Large intestine (tissue), 3 donors: ENCODE data around the gene CBL. TPM values are rescaled to one million over a fixed set of nuclear protein-coding genes. Genes with fewer than 3 reads are reported as not detected.
"Not testable (repeated sequence)": the region's sequence is repeated elsewhere in the genome, so short reads cannot be mapped to it uniquely, and the experiment has no call there.

Source experiments
- DNase-seq, 2 donors: peaks; one replicate each; pipeline versions ENCODE4 v3.0.0 to v3.0.0-alpha.2; 2013
- H3K27ac ChIP-seq: one replicate; pipeline ENCODE4 v1.5.1; 2013; ENCODE audit warnings: low read length
- H3K27me3 ChIP-seq: 2 replicates; pipeline ENCODE4 v1.6.1; 2013; ENCODE audit warnings: low read length; ENCODE audit not compliant: control insufficient read depth, insufficient read depth
- H3K36me3 ChIP-seq: 2 replicates; pipeline ENCODE4 v1.6.1; 2013; ENCODE audit warnings: low read length; ENCODE audit not compliant: control insufficient read depth, insufficient read depth
- H3K4me1 ChIP-seq: one replicate; pipeline ENCODE4 v1.6.1; 2013; ENCODE audit warnings: low read length; ENCODE audit not compliant: control insufficient read depth, insufficient read depth
- H3K4me3 ChIP-seq: one replicate; pipeline ENCODE4 v1.5.1; 2013; ENCODE audit warnings: low read length
- H3K9me3 ChIP-seq: one replicate; pipeline ENCODE4 v1.6.1; 2013; ENCODE audit warnings: mild to moderate bottlenecking, low read depth, low read length, moderate library complexity; ENCODE audit not compliant: control insufficient read depth
- WGBS: methylation state at CpG from one replicate; pipeline ENCODE4 v1.1.5; 2013; ENCODE audit warnings: low lambda C conversion rate; ENCODE audit not compliant: insufficient coverage; 5-methylcytosine and 5-hydroxymethylcytosine counted together
- polyA plus RNA-seq: library from polyadenylated mRNA; unstranded; fragments of 120-200 nt; gene quantifications from one replicate; pipeline ENCODE4 v1.2.1, GENCODE V29; 2013

The CBL gene
- polyA plus RNA-seq, 1 donor: 12.7 TPM

DNA sequence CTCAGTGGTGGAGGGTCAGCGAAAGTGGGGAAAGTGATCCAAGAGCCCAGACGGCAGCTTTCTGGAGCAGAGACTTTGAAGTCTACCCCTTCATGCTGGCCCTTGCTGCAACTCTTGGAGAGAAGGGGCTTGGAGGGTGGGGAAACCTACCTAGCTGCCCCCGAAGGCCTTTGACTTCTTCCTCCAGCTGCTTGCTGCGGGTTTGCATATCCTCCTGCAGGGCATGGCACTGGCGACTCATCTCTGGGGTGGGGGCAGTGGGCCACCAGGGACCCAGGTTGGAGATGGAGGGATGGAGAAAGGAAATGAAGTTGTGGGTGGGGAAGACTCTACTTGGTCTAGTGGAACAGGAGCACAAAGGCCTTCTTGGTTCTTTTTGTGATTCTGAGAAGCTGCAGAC lies 13.1 kb upstream of the CBL start:
- H3K4me3 ChIP-seq: no peak overlapping the region

DNA sequence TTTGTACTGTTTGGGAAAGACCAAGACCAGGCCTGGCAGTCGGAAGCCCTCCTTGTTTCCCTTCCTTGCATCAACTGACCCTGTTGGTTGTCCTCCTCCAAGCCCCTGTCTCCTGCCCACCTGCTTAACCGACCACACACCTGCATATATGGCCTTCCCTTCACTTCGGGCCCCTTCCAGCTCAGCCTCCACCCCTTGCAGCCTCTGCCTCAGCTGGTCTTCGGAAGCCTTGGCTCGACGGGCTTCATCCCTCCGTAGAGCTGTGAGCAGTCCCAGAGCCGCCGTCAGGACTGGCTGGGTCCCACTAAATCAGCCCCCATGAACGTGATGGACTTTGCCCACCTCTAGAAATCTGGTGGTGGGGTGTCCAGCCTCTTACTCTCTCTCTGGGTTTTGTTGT lies 12.5 kb upstream of the CBL start:
- peaks cover 12% of the 10 kb centered on the region for H3K4me1 ChIP-seq

More for the DNA sequence above, 13.1 kb upstream of the CBL start:
- Histone ChIP-seq H3K36me3 (peaks cover 3% of the 10 kb centered on the region), H3K27me3 (no peaks in the 10 kb centered on the region), H3K9me3 (no peaks in the 10 kb centered on the region), H3K4me1 (peaks cover 14% of the 10 kb centered on the region), H3K27ac (no peak overlapping the region)
- DNase-seq: no peak
- no CpG with 5 or more reads among the region's 5 CpGs for WGBS

DNA sequence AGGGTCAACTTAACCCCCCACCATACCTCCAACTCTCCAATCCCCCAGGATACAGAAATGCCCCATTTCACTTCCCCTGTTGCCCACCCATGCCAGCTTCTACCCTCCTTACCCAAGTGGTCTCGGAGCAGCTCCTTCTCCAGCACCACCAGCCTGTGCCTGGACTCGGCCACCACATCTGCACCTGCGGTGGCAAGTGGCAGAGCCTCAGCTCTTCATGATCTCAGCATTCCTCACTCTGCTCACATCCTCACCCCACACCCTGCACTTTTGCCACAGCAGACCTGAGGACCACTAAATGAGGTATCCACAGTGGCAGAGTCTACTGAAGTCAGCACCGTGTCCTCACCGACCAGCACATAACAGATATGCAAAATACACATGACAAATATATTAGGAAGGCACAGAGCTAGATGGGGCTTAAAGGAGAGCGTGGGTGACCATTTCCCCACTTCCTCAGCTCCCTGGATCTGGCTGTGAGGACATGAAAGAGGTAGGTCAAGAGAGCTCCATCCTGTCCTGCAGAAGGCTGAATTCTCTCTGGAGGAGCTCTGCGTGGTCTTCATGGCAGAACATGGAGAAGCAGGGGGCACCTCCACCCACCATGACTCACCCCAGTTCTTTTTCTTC lies 11.2 kb upstream of the CBL start:
- H3K4me1 ChIP-seq: no peaks in the 10 kb centered on the region
- no peak for DNase-seq
- H3K27ac ChIP-seq: no peak overlapping the region
- no peaks in the 10 kb centered on the region for H3K9me3 ChIP-seq
- H3K27me3 ChIP-seq: no peaks in the 10 kb centered on the region
- no CpG with 5 or more reads among the region's 7 CpGs for WGBS
- peaks cover 3% of the 10 kb centered on the region for H3K36me3 ChIP-seq
- no peak overlapping the region for H3K4me3 ChIP-seq

More for the DNA sequence above, 12.5 kb upstream of the CBL start:
- Histone ChIP-seq H3K36me3 (peaks cover 3% of the 10 kb centered on the region), H3K27ac (no peak overlapping the region), H3K4me3 (no peak overlapping the region), H3K9me3 (no peaks in the 10 kb centered on the region), H3K27me3 (no peaks in the 10 kb centered on the region)
- no CpG with 5 or more reads among the region's 10 CpGs for WGBS
- DNase-seq: no peak

DNA sequence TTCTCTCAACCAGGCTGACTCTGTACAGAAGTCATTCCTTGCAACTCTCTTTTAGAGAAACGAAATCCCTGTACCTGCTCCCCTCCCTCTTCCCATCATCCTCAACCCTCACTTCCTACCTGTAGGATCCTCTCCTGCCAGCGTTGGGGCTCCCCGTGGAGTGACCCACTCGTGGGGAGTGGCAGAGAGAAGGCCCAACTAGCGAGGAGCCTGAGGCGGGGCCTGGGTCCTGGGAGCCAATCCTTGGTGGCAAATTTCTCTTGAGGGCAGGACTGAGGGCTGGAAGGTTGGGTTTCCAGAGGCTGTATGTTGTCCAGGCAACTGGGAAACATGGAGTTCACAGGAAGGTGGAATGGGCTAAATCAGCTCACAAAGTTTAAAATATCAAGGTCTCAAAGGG lies 10.5 kb upstream of the CBL start:
- peak in 1 of 2 donors; percentile 63 for DNase-seq
- no CpG with 5 or more reads among the region's 6 CpGs for WGBS

DNA sequence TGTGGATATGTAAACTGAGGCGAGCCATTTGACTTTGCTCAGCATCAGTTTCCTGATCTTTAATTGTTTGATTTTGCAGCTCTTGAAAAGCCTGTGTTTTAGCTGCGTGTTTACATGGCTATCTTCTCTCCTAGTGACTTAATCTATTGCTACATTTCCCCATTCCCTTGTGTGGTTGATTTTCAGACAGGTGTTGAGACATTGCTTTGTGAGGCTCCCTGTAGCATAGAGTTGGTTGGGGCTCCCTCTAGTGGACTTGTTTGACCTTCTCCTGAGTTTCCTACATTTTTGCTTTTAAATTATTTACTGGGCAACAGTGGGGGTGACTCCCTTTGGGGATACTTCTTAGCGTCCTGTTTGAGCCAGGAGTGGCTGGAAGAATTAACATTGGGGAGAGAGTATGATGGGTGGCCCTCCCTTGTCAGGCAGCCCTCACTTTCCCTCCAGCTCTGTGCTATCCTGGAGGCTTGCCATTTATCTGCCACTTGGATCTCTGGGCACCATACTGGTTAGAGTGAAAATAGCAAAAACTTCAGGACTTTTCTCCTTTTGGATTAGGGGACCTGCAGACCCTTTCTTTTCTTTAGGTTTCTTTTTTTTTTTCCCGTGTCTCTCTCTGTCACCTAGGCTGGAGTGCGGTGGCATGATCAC lies 9.2 kb upstream of the CBL start:
- Histone ChIP-seq H3K4me3 (no peak overlapping the region), H3K9me3 (no peaks in the 10 kb centered on the region), H3K4me1 (no peaks in the 10 kb centered on the region), H3K27ac (no peak overlapping the region), H3K27me3 (no peaks in the 10 kb centered on the region), H3K36me3 (no peaks in the 10 kb centered on the region)
- DNase-seq: peak; percentile 87
- no CpG with 5 or more reads among the region's 5 CpGs for WGBS

More for the DNA sequence above, 10.5 kb upstream of the CBL start:
- no peaks in the 10 kb centered on the region for H3K9me3 ChIP-seq
- no peaks in the 10 kb centered on the region for H3K4me1 ChIP-seq
- H3K36me3 ChIP-seq: no peaks in the 10 kb centered on the region
- H3K27ac ChIP-seq: no peak overlapping the region
- no peaks in the 10 kb centered on the region for H3K27me3 ChIP-seq
- no peak overlapping the region for H3K4me3 ChIP-seq

DNA sequence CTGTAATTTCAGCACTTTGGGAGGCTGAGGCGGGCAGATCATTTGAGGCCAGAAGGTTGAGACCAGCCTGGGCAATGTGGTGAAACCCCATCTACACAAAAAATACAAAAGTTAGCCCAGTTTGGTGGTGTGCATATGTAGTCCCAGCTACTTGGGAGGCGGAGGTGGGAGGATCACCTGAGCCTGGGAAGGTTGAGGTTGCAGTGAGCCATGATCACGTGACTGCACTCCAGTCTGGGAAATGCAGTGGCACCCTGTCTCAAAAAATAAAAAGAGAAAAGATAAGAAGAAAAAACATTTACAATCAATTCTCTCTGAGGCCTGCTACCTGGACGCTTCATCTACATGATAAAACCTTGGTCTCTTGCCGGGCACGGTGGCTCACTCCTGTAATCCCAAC lies 7.2 kb upstream of the CBL start:
- H3K4me1 ChIP-seq: no peaks in the 10 kb centered on the region
- H3K36me3 ChIP-seq: no peaks in the 10 kb centered on the region
- DNase-seq: no peak
- no peaks in the 10 kb centered on the region for H3K27me3 ChIP-seq
- H3K9me3 ChIP-seq: no peaks in the 10 kb centered on the region
- no peak overlapping the region for H3K27ac ChIP-seq
- H3K4me3 ChIP-seq: no peak overlapping the region
- 40% methylated on average over 1 of the region's 6 CpGs for WGBS

DNA sequence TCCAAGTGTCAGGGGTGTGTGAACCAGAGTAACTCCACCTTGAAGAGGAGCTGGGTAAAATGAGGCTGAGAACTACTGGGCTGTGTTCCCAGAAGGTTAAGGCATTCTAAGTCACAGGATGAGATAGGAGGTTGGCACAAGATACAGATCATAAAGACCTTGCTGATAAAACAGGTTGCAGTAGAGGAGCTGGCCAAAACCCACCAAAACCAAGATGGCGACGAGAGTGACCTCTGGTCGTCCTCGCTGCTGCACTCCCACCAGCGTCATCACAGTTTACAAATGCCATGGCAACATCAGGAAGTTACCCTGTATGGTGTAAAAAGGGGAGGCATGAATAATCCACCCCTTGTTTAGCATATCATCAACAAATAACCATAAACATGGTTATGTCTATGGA lies 4.9 kb upstream of the CBL start:
- H3K4me1 ChIP-seq, H3K36me3 ChIP-seq, H3K4me3 ChIP-seq, H3K27me3 ChIP-seq, H3K27ac ChIP-seq, H3K9me3 ChIP-seq, DNase-seq: not testable (repeated sequence)
- WGBS: no CpG with 5 or more reads among the region's 5 CpGs

DNA sequence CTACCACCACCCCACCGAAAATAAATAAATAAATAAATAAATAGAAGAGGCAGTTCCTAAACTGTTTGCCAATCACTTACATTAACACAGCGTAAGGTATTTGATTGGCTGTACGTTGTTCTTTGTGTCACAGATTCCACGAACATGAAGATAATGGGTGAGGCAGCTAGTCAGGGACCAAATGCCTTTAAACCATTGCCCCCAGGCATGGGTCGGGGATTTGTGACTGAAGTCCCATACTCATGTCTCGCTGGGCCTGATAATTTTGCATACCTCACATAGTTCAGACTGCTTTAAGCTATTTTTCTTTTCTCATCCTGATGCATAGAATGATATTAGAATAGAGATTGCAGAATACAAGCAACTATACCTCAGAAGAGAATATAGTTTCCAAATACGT lies 3.6 kb upstream of the CBL start:
- Histone ChIP-seq H3K4me3 (no peak overlapping the region), H3K9me3 (no peaks in the 10 kb centered on the region), H3K36me3 (no peaks in the 10 kb centered on the region), H3K4me1 (peaks cover 5% of the 10 kb centered on the region), H3K27me3 (no peaks in the 10 kb centered on the region), H3K27ac (no peak overlapping the region)
- no CpG with 5 or more reads among the region's 7 CpGs for WGBS
- DNase-seq: no peak

DNA sequence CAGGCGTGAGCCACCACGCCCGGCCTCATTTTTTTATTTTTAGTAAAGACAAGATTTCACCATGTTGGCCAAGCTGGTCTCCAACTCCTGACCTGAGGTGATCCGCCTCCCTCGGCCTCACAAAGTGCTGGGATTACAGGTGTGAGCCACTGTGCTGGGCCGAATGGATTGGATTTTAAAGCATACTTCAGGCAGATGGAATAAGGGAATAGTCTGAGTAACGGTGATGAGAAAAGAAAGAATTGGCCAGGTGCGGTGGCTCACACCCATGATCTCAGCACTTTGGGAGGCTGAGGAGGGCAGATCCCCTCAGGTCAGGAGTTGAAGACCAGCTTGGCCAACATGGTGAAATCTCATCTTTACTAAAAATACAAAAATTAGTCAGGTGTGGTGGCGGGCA lies 2.1 kb upstream of the CBL start:
- Histone ChIP-seq H3K9me3 (no peaks in the 10 kb centered on the region), H3K4me3 (no peak overlapping the region), H3K4me1 (peaks cover 9% of the 10 kb centered on the region), H3K36me3 (no peaks in the 10 kb centered on the region), H3K27me3 (no peaks in the 10 kb centered on the region), H3K27ac (no peak overlapping the region)
- DNase-seq: no peak
- WGBS: 100% methylated on average over 1 of the region's 9 CpGs

DNA sequence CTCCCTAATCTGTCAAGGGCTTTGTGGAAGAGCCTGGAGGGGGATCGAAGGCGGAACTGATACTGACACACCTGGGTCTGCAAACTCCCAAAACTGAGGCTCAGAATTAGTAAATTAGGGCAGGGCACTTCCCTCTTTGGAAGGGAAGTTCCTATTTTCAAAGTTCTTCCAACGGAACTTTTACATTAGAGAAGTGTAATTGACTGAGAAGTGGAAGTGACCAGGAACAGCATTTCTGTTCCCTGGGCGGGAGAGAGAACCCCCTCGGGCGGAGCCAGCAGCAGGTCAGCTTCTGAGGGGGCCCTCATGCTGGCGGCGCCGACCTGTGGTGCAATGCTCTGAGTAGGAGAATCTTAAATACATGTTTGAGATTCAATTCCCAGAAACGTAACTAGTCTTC lies 1.1 kb upstream of the CBL start:
- Histone ChIP-seq H3K9me3 (no peaks in the 10 kb centered on the region), H3K36me3 (no peaks in the 10 kb centered on the region), H3K4me3 (no peak overlapping the region), H3K27ac (no peak overlapping the region), H3K4me1 (peaks cover 9% of the 10 kb centered on the region), H3K27me3 (no peaks in the 10 kb centered on the region)
- DNase-seq: no peak
- 25% methylated on average over 3 of the region's 10 CpGs for WGBS
